HL-60/S4 (cell line): ENCODE results near the gene HERC5.
"Not testable (repeated sequence)": the region's sequence is repeated elsewhere in the genome, so short reads cannot be mapped to it uniquely, and the experiment has no call there.

Experiments
- in situ Hi-C: fragments of 300-500 bp; cut with MboI; formaldehyde crosslinking; loops from 2 replicates; pipeline ENCODE4 v1.14.3; 2022; ENCODE audit warnings: low sequenced_read_pairs

HERC5 gene

GRCh38 chr4:88447371-88448095 lies 9.4 kb upstream of the HERC5 start:
- in situ Hi-C loops, result no loop called here

- in situ Hi-C loops, result not testable (repeated sequence)
Observed at GRCh38 chr4:88448211-88448765, 8.6 kb upstream of the HERC5 start.

GRCh38 chr4:88448889-88449288 lies 8.0 kb upstream of the HERC5 start:
- in situ Hi-C loops, result no loop called here

GRCh38 chr4:88449290-88449689 lies 7.6 kb upstream of the HERC5 start:
- in situ Hi-C loops, result no loop called here

- in situ Hi-C loops, result no loop called here
Observed at GRCh38 chr4:88451205-88451604, 5.7 kb upstream of the HERC5 start.

GRCh38 chr4:88452912-88453311 lies 4.0 kb upstream of the HERC5 start:
- in situ Hi-C loops, result no loop called here

GRCh38 chr4:88457307-88458103 lies 586 bp downstream of the HERC5 start:
- in situ Hi-C loops, result no loop called here

- in situ Hi-C loops, result no loop called here
Observed at GRCh38 chr4:88458104-88458740, 1.3 kb downstream of the HERC5 start.

- in situ Hi-C loops, result no loop called here
Observed at GRCh38 chr4:88465653-88466192, 8.8 kb downstream of the HERC5 start.

- in situ Hi-C loops, result no loop called here
Observed at GRCh38 chr4:88467392-88467791, 10.5 kb downstream of the HERC5 start.

GRCh38 chr4:88477229-88477860 lies 20.4 kb downstream of the HERC5 start:
- in situ Hi-C loops, result no loop called here

- in situ Hi-C loops, result no loop called here
Observed at GRCh38 chr4:88478247-88478646, 21.3 kb downstream of the HERC5 start.

- in situ Hi-C loops, result no loop called here
Observed at GRCh38 chr4:88481537-88481936, 24.6 kb downstream of the HERC5 start.

GRCh38 chr4:88489100-88489761 lies 32.3 kb downstream of the HERC5 start:
- in situ Hi-C loops, result no loop called here

- in situ Hi-C loops, result no loop called here
Observed at GRCh38 chr4:88497859-88498409, 41.0 kb downstream of the HERC5 start.

- in situ Hi-C loops, result loop anchor here (25.0 kb wide), 2 partner anchors 666 to 816 kb away; partner anchors contain the start of gene MEPE
Observed at GRCh38 chr4:88503344-88503743, 46.4 kb downstream of the HERC5 start.

- in situ Hi-C loops, result loop anchor here (10.0 to 25.0 kb wide), 4 partner anchors 136 to 824 kb away; partner anchors contain the start of genes HERC6 and MEPE
Observed at GRCh38 chr4:88511236-88511635, 54.3 kb downstream of the HERC5 start.

GRCh38 chr4:88514557-88515511 lies 57.9 kb downstream of the HERC5 start:
- in situ Hi-C loops, result loop anchor here (5.0 to 25.0 kb wide), 5 partner anchors 140 to 828 kb away; partner anchors contain the start of genes HERC6 and MEPE
